Measurements from ENCODE around the gene DNAJC16. TPM values are rescaled to one million over a fixed set of nuclear protein-coding genes. Genes with fewer than 3 reads are reported as not detected.

Gene DNAJC16
- total and polyA plus RNA-seq, 2 of the 13 experiments (the other 11 are each of a cell fraction or from before 2014, with no cell fraction given) = 11.4 to 15.4 TPM

- TF ChIP-seq, protein P1, sequence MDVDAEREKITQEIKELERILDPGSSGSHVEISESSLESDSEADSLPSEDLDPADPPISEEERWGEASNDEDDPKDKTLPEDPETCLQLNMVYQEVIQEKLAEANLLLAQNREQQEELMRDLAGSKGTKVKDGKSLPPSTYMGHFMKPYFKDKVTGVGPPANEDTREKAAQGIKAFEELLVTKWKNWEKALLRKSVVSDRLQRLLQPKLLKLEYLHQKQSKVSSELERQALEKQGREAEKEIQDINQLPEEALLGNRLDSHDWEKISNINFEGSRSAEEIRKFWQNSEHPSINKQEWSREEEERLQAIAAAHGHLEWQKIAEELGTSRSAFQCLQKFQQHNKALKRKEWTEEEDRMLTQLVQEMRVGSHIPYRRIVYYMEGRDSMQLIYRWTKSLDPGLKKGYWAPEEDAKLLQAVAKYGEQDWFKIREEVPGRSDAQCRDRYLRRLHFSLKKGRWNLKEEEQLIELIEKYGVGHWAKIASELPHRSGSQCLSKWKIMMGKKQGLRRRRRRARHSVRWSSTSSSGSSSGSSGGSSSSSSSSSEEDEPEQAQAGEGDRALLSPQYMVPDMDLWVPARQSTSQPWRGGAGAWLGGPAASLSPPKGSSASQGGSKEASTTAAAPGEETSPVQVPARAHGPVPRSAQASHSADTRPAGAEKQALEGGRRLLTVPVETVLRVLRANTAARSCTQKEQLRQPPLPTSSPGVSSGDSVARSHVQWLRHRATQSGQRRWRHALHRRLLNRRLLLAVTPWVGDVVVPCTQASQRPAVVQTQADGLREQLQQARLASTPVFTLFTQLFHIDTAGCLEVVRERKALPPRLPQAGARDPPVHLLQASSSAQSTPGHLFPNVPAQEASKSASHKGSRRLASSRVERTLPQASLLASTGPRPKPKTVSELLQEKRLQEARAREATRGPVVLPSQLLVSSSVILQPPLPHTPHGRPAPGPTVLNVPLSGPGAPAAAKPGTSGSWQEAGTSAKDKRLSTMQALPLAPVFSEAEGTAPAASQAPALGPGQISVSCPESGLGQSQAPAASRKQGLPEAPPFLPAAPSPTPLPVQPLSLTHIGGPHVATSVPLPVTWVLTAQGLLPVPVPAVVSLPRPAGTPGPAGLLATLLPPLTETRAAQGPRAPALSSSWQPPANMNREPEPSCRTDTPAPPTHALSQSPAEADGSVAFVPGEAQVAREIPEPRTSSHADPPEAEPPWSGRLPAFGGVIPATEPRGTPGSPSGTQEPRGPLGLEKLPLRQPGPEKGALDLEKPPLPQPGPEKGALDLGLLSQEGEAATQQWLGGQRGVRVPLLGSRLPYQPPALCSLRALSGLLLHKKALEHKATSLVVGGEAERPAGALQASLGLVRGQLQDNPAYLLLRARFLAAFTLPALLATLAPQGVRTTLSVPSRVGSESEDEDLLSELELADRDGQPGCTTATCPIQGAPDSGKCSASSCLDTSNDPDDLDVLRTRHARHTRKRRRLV (CRISPR knock-in tag; IDR thresholded peaks at IDR 0.05) = no peak
- TF ChIP-seq ZNF12 (CRISPR knock-in tag; IDR thresholded peaks at IDR 0.05) = 0 out of 2 replicates have a peak, but pooled peaks have one; percentile 23
- TF ChIP-seq, protein P2, sequence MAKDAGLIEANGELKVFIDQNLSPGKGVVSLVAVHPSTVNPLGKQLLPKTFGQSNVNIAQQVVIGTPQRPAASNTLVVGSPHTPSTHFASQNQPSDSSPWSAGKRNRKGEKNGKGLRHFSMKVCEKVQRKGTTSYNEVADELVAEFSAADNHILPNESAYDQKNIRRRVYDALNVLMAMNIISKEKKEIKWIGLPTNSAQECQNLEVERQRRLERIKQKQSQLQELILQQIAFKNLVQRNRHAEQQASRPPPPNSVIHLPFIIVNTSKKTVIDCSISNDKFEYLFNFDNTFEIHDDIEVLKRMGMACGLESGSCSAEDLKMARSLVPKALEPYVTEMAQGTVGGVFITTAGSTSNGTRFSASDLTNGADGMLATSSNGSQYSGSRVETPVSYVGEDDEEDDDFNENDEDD (CRISPR knock-in tag; IDR thresholded peaks at IDR 0.05; ENCODE audit: borderline replicate concordance) = no peak
- peak; percentile 15; the same call in 1 of the 2 replicates for TF ChIP-seq FOXP4 (CRISPR knock-in tag; IDR thresholded peaks at IDR 0.05)
- TF ChIP-seq, protein P3, sequence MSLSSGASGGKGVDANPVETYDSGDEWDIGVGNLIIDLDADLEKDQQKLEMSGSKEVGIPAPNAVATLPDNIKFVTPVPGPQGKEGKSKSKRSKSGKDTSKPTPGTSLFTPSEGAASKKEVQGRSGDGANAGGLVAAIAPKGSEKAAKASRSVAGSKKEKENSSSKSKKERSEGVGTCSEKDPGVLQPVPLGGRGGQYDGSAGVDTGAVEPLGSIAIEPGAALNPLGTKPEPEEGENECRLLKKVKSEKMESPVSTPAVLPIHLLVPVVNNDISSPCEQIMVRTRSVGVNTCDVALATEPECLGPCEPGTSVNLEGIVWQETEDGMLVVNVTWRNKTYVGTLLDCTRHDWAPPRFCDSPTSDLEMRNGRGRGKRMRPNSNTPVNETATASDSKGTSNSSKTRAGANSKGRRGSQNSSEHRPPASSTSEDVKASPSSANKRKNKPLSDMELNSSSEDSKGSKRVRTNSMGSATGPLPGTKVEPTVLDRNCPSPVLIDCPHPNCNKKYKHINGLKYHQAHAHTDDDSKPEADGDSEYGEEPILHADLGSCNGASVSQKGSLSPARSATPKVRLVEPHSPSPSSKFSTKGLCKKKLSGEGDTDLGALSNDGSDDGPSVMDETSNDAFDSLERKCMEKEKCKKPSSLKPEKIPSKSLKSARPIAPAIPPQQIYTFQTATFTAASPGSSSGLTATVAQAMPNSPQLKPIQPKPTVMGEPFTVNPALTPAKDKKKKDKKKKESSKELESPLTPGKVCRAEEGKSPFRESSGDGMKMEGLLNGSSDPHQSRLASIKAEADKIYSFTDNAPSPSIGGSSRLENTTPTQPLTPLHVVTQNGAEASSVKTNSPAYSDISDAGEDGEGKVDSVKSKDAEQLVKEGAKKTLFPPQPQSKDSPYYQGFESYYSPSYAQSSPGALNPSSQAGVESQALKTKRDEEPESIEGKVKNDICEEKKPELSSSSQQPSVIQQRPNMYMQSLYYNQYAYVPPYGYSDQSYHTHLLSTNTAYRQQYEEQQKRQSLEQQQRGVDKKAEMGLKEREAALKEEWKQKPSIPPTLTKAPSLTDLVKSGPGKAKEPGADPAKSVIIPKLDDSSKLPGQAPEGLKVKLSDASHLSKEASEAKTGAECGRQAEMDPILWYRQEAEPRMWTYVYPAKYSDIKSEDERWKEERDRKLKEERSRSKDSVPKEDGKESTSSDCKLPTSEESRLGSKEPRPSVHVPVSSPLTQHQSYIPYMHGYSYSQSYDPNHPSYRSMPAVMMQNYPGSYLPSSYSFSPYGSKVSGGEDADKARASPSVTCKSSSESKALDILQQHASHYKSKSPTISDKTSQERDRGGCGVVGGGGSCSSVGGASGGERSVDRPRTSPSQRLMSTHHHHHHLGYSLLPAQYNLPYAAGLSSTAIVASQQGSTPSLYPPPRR (CRISPR knock-in tag; IDR thresholded peaks at IDR 0.05; ENCODE audit: borderline replicate concordance) = peak; percentile 84
- TF ChIP-seq ZNF333 (CRISPR knock-in tag; IDR thresholded peaks at IDR 0.05; ENCODE audit: borderline replicate concordance) = no peak
- peak in 1 of 2 experiments; percentile 70; a peak in 2 of 4 replicates for TF ChIP-seq ATF4 (CRISPR knock-in tag; IDR thresholded peaks at IDR 0.05)
- no peak for TF ChIP-seq ZNF331 (CRISPR knock-in tag; IDR thresholded peaks at IDR 0.05)
- TF ChIP-seq YEATS2 (CRISPR knock-in tag; IDR thresholded peaks at IDR 0.05; ENCODE audit: borderline replicate concordance) = peak; percentile 22; the same call in 1 of the 2 replicates
- no peak for TF ChIP-seq LCORL (IDR thresholded peaks at IDR 0.05)
- TF ChIP-seq LCORL (CRISPR knock-in tag; IDR thresholded peaks at IDR 0.05) = no peak
- no peak for TF ChIP-seq ZKSCAN1 (IDR thresholded peaks at IDR 0.05; ENCODE audit: low read length)
- TF ChIP-seq FOXC1 (CRISPR knock-in tag; IDR thresholded peaks at IDR 0.05; ENCODE audit: borderline replicate concordance) = no peak
- TF ChIP-seq NR0B2 (CRISPR knock-in tag; IDR thresholded peaks at IDR 0.05) = no peak
- TF ChIP-seq ZNF329 (CRISPR knock-in tag; IDR thresholded peaks at IDR 0.05; ENCODE audit: low read depth) = no peak
Measured at GRCh38 chr1:15610167-15610566, 83.5 kb downstream of the DNAJC16 start (continued).

Data from HepG2 (cell line).